Smooth muscle cell (in vitro differentiated cells): ENCODE results near the gene PRSS12. TPM values are rescaled to one million over a fixed set of nuclear protein-coding genes. Genes with fewer than 3 reads are reported as not detected.

Experiments
- DNase-seq: peaks from one replicate; lab custom pipeline; 2025; ENCODE audit not compliant: unreplicated experiment; lab: John Stamatoyannopoulos, UW
- H2AFZ ChIP-seq: fragments of 200-600 bp; sonication (generic); 2 replicates; pipeline ENCODE4 v1.6.0; 2016; ENCODE audit warnings: antibody characterized with exemption, low read depth, mild to moderate bottlenecking
- H3F3A ChIP-seq: fragments of 200-600 bp; sonication (generic); 2 replicates; pipeline ENCODE4 v1.6.0; 2017; ENCODE audit warnings: antibody characterized with exemption, low read depth
- H3K27ac ChIP-seq: fragments of 200-600 bp; sonication (generic); 2 replicates; pipeline ENCODE4 v1.5.1; 2016; ENCODE audit warnings: low read depth, mild to moderate bottlenecking
- H3K27me3 ChIP-seq: fragments of 200-600 bp; sonication (generic); 2 replicates; pipeline ENCODE4 v1.6.1; 2016; ENCODE audit warnings: low read depth, mild to moderate bottlenecking
- H3K36me3 ChIP-seq: fragments of 200-600 bp; sonication (generic); 2 replicates; pipeline ENCODE4 v1.5.1; 2016; ENCODE audit warnings: low read depth
- H3K4me1 ChIP-seq: fragments of 200-600 bp; sonication (generic); 2 replicates; pipeline ENCODE4 v1.5.1; 2016; ENCODE audit warnings: low read depth
- H3K4me2 ChIP-seq: fragments of 200-600 bp; sonication (generic); 2 replicates; pipeline ENCODE4 v1.6.0; 2016; ENCODE audit warnings: mild to moderate bottlenecking
- H3K4me3 ChIP-seq: fragments of 200-600 bp; sonication (generic); 2 replicates; pipeline ENCODE4 v1.5.1; 2016; ENCODE audit warnings: mild to moderate bottlenecking
- H3K79me2 ChIP-seq: fragments of 200-600 bp; sonication (generic); 2 replicates; pipeline ENCODE4 v1.6.0; 2016; ENCODE audit warnings: low read depth, mild to moderate bottlenecking
- H3K9ac ChIP-seq: fragments of 200-600 bp; sonication (generic); 2 replicates; pipeline ENCODE4 v1.6.0; 2016; ENCODE audit warnings: low read depth
- H3K9me3 ChIP-seq: fragments of 200-600 bp; sonication (generic); replicated peaks from 2 replicates; pipeline ENCODE4 v1.5.1; 2016; ENCODE audit warnings: low read depth
- H4K20me1 ChIP-seq: fragments of 200-600 bp; sonication (generic); 2 replicates; pipeline ENCODE4 v1.6.0; 2016; ENCODE audit warnings: low read depth
- WGBS: methylation state at CpG from one replicate; pipeline ENCODE4 v1.1.7; 2016; ENCODE audit warnings: low lambda C conversion rate; 5-methylcytosine and 5-hydroxymethylcytosine counted together
- polyA plus RNA-seq: library from polyadenylated mRNA; unstranded; fragments of >200 nt; fragmentation: Nextera tagmentation; extraction: Ambion mirVana; gene quantifications from 2 replicates; pipeline ENCODE4 v1.2.1, GENCODE V29; 2016
- total RNA-seq: library from RNA; depleted of rRNA; stranded (reverse); fragments of >200 nt; gene quantifications from 2 replicates; pipeline ENCODE4 v1.2.3, GENCODE V29; 2014
- TF ChIP-seq, protein P1 (sequence below): fragments of 200-600 bp; sonication (generic); IDR thresholded peaks from 2 replicates; pipeline ENCODE4 v1.5.1; 2017; ENCODE audit warnings: borderline replicate concordance, mild to moderate bottlenecking, antibody characterized with exemption; ENCODE audit not compliant: insufficient read depth, poor library complexity, severe bottlenecking

The PRSS12 gene
- total and polyA plus RNA-seq, 2 experiments from 2014 or later = 9.9 to 24.5 TPM

DNA sequence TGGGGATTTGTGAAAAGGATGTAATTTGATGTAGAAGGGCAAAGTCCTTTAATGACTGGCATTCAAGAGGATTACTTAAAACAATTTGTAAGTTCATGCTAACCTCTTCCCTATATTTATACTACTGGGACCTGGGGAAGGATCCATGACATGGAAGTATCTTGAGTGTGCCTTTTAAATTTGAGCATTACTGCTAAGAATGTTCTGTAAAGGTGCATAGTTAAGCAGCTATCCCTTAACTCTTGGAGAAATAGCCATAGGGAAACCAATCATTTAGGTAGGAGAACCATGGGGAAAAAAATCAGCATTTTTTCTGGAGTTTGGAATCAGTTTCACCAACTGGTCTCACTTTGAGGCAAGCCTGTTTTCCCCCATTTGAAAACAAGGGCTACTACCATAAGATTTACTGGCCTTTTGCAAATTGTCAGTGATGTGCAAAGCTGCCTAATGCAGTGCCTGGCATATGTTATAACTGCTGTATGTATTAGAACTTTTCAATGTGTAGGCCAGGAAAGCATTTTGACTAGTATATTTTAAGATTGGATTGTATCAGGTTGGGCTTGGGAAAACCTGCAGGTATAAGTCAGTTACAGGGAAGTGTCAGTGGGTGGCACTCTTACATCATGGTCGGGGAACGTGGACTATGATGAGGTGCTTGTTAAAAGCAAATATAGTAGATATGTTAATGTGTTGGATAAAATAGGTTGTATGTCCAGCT, 72.1 kb downstream of the PRSS12 start:
- Histone ChIP-seq H3K4me3 (peak overlapping the region; percentile 73), H3K36me3 (no peaks in the 10 kb centered on the region), H3K4me2 (peak overlapping the region; percentile 94), H3K79me2 (peaks cover 8% of the 10 kb centered on the region), H3K27ac (peak overlapping the region; percentile 48), H3K4me1 (peaks cover 19% of the 10 kb centered on the region), H3F3A (peaks cover 20% of the 10 kb centered on the region), H2AFZ (no peak overlapping the region), H3K9ac (peak overlapping the region; percentile 85), H3K9me3 (no peaks in the 10 kb centered on the region), H3K27me3 (no peaks in the 10 kb centered on the region), H4K20me1 (peaks cover 11% of the 10 kb centered on the region)
- 25% methylated on average over 2 of the region's 2 CpGs for WGBS
- no peak for DNase-seq
- TF ChIP-seq, protein P1, sequence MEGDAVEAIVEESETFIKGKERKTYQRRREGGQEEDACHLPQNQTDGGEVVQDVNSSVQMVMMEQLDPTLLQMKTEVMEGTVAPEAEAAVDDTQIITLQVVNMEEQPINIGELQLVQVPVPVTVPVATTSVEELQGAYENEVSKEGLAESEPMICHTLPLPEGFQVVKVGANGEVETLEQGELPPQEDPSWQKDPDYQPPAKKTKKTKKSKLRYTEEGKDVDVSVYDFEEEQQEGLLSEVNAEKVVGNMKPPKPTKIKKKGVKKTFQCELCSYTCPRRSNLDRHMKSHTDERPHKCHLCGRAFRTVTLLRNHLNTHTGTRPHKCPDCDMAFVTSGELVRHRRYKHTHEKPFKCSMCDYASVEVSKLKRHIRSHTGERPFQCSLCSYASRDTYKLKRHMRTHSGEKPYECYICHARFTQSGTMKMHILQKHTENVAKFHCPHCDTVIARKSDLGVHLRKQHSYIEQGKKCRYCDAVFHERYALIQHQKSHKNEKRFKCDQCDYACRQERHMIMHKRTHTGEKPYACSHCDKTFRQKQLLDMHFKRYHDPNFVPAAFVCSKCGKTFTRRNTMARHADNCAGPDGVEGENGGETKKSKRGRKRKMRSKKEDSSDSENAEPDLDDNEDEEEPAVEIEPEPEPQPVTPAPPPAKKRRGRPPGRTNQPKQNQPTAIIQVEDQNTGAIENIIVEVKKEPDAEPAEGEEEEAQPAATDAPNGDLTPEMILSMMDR = peak; percentile 54

DNA sequence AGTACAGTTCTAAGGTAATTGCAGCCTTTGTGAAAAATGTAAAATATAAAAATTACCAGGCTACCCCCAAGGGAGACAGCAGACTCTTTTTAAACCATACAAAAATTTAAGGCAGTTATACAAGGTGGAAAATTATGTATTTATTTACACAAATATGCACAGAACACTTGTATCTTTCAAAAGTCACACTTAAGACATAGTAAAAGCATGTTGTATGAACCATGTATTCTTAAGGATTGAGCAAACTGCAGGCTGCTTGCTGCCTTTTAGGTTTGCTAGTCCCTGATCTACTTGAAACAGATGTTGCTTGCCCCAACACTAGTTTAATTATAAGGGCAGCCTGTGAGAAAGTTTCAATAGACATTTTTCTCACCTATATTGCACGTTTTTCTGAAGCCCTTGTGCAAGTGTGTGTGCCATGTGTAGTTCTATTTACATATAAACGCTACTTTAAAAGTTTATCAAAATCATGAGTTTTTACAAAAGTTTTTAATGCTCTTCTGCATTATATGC, 72.8 kb downstream of the PRSS12 start:
- Histone ChIP-seq H3K9ac (peak overlapping the region; percentile 85), H3K9me3 (no peaks in the 10 kb centered on the region), H3K4me3 (peak overlapping the region; percentile 73), H4K20me1 (peaks cover 11% of the 10 kb centered on the region), H2AFZ (no peak overlapping the region), H3K4me2 (peak overlapping the region; percentile 94), H3K4me1 (peaks cover 19% of the 10 kb centered on the region), H3K27ac (peak overlapping the region; percentile 82), H3F3A (peaks cover 20% of the 10 kb centered on the region), H3K79me2 (peaks cover 8% of the 10 kb centered on the region), H3K36me3 (no peaks in the 10 kb centered on the region), H3K27me3 (no peaks in the 10 kb centered on the region)
- 35% methylated on average over 2 of the region's 2 CpGs for WGBS
- DNase-seq = no peak
- TF ChIP-seq, protein P1 = no peak

DNA sequence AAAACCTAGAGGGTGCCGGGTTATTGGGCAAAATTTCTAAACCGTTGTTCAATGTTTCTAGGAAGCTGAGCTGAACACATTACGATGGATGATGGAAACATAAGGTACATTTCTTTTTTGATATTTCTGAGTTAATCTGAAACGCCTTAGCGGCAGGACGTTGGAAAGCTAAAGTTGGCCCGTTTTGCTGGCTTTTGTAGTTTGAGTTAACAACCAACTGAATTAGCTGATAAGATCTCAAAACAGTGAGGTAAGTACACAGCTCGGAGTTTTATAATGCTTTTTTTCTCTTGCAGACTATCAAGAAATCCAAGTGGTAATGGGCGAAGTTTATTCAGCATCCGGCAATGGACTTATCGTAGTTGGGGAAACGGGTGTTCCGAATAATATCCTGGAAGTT, 73.5 kb downstream of the PRSS12 start:
- peak overlapping the region; percentile 73 for H3K4me3 ChIP-seq

More for the DNA sequence above, 73.5 kb downstream of the PRSS12 start:
- Histone ChIP-seq H3F3A (peaks cover 20% of the 10 kb centered on the region), H3K27me3 (no peaks in the 10 kb centered on the region), H3K9ac (peak overlapping the region; percentile 85), H4K20me1 (peaks cover 11% of the 10 kb centered on the region), H3K9me3 (no peaks in the 10 kb centered on the region), H3K36me3 (no peaks in the 10 kb centered on the region), H2AFZ (peak overlapping the region; percentile 99), H3K27ac (peak overlapping the region; percentile 82), H3K4me1 (peaks cover 19% of the 10 kb centered on the region), H3K79me2 (peaks cover 8% of the 10 kb centered on the region), H3K4me2 (peak overlapping the region; percentile 94)
- TF ChIP-seq, protein P1 = no peak
- 9% methylated on average over 13 of the region's 13 CpGs for WGBS
- DNase-seq = no peak
